Measurements from ENCODE around the gene PNO1. TPM values are rescaled to one million over a fixed set of nuclear protein-coding genes. Genes with fewer than 3 reads are reported as not detected.

Gene PNO1
- total RNA-seq, 1 donor from 2014 or later, result 20.6 TPM

- Histone ChIP-seq H3K27me3 (no peaks in the 10 kb centered on the region), H3K9me3 (ENCODE audit: low read depth) (no peaks in the 10 kb centered on the region), H3K9ac (no peak overlapping the region), H3K4me1 (no peaks in the 10 kb centered on the region), H3K79me2 (ENCODE audit: low read depth) (no peaks in the 10 kb centered on the region), H4K20me1 (ENCODE audit: low read depth) (no peaks in the 10 kb centered on the region), H3F3A (ENCODE audit: low read depth) (peaks cover 5% of the 10 kb centered on the region), H3K27ac (no peak overlapping the region), H3K36me3 (no peaks in the 10 kb centered on the region), H3K4me2 (no peak overlapping the region), H3K4me3 (no peak overlapping the region), H2AFZ (replicated peaks) (no peak overlapping the region)
- H3K9me3 Mint-ChIP-seq, result no peaks in the 10 kb centered on the region
- no peak for TF ChIP-seq EZH2 (IDR thresholded peaks at IDR 0.05)
- TF ChIP-seq EZH2phosphoT487 (IDR thresholded peaks at IDR 0.05), result no peak
- no peak for TF ChIP-seq CTCF (IDR thresholded peaks at IDR 0.05)
- DNase-seq (ENCODE audit: low spot score), result no peak
- no peak overlapping the region for H3K27ac Mint-ChIP-seq
- H3K4me3 Mint-ChIP-seq, result no peak overlapping the region
- H3K36me3 Mint-ChIP-seq, result no peaks in the 10 kb centered on the region
- peaks cover 2% of the 10 kb centered on the region for H3K27me3 Mint-ChIP-seq (ENCODE audit: insufficient read depth, low read depth)
- peaks cover 10% of the 10 kb centered on the region for H3K4me1 Mint-ChIP-seq
These were observed 33.4 kb upstream of the PNO1 start for GRCh38 chr2:68124321-68124720.

- Mint-ChIP-seq H3K36me3 (peaks cover 2% of the 10 kb centered on the region), H3K9me3 (no peaks in the 10 kb centered on the region), H3K27ac (no peak overlapping the region), H3K4me1 (peaks cover 4% of the 10 kb centered on the region), H3K4me3 (no peak overlapping the region), H3K27me3 (ENCODE audit: insufficient read depth, low read depth) (peaks cover 2% of the 10 kb centered on the region)
- H3K27ac ChIP-seq, result no peak overlapping the region
- H3K9ac ChIP-seq, result no peak overlapping the region
- no peaks in the 10 kb centered on the region for H3K79me2 ChIP-seq (ENCODE audit: low read depth)
- no peaks in the 10 kb centered on the region for H3K36me3 ChIP-seq
- no peaks in the 10 kb centered on the region for H3K9me3 ChIP-seq (ENCODE audit: low read depth)
- no peak overlapping the region for H2AFZ ChIP-seq (replicated peaks)
- TF ChIP-seq EZH2 (IDR thresholded peaks at IDR 0.05), result no peak
- no peak for TF ChIP-seq CTCF (IDR thresholded peaks at IDR 0.05)
- TF ChIP-seq EZH2phosphoT487 (IDR thresholded peaks at IDR 0.05), result no peak
- H3K4me2 ChIP-seq, result no peak overlapping the region
- H4K20me1 ChIP-seq (ENCODE audit: low read depth), result no peaks in the 10 kb centered on the region
- peaks cover 5% of the 10 kb centered on the region for H3F3A ChIP-seq (ENCODE audit: low read depth)
- H3K27me3 ChIP-seq, result no peaks in the 10 kb centered on the region
- H3K4me1 ChIP-seq, result no peaks in the 10 kb centered on the region
- H3K4me3 ChIP-seq, result no peak overlapping the region
- no peak for DNase-seq (ENCODE audit: low spot score)
These were observed 31.9 kb upstream of the PNO1 start for GRCh38 chr2:68125821-68126220.

GRCh38 chr2:68126561-68126960, 31.1 kb upstream of the PNO1 start:
- H3K4me3 Mint-ChIP-seq, result no peak overlapping the region
- Histone ChIP-seq H3K9me3 (ENCODE audit: low read depth) (no peaks in the 10 kb centered on the region), H4K20me1 (ENCODE audit: low read depth) (no peaks in the 10 kb centered on the region), H3K4me3 (no peak overlapping the region), H3K4me2 (no peak overlapping the region), H3K36me3 (peaks cover 4% of the 10 kb centered on the region), H3K4me1 (no peaks in the 10 kb centered on the region), H2AFZ (replicated peaks) (no peak overlapping the region), H3K27me3 (no peaks in the 10 kb centered on the region), H3K79me2 (ENCODE audit: low read depth) (no peaks in the 10 kb centered on the region), H3F3A (ENCODE audit: low read depth) (peaks cover 5% of the 10 kb centered on the region), H3K27ac (no peak overlapping the region), H3K9ac (no peak overlapping the region)
- H3K27me3 Mint-ChIP-seq (ENCODE audit: insufficient read depth, low read depth), result peaks cover 2% of the 10 kb centered on the region
- no peaks in the 10 kb centered on the region for H3K9me3 Mint-ChIP-seq
- peaks cover 2% of the 10 kb centered on the region for H3K36me3 Mint-ChIP-seq
- DNase-seq (ENCODE audit: low spot score), result no peak
- H3K4me1 Mint-ChIP-seq, result peaks cover 4% of the 10 kb centered on the region
- no peak overlapping the region for H3K27ac Mint-ChIP-seq
- TF ChIP-seq CTCF (IDR thresholded peaks at IDR 0.05), result no peak
- TF ChIP-seq EZH2 (IDR thresholded peaks at IDR 0.05), result no peak

All from neural progenitor cell (in vitro differentiated cells).